Type B pancreatic cell (in vitro differentiated cells): ENCODE results near the gene TFPI. TPM values are rescaled to one million over a fixed set of nuclear protein-coding genes. Genes with fewer than 3 reads are reported as not detected.

ENCODE experiments used
- DNase-seq: peaks from one replicate; pipeline ENCODE4 v3.0.0; 2021; ENCODE audit warnings: mixed read lengths; ENCODE audit not compliant: unreplicated experiment; ENCODE audit errors: extremely low spot score
- H3K27ac Mint-ChIP-seq: 2 replicates; pipeline ENCODE4 v1.8.0; 2021; ENCODE audit warnings: mild to moderate bottlenecking, mixed read lengths
- H3K27me3 Mint-ChIP-seq: 2 replicates; pipeline ENCODE4 v1.8.0; 2021; ENCODE audit warnings: mixed read lengths
- H3K36me3 Mint-ChIP-seq: 2 replicates; pipeline ENCODE4 v1.8.0; 2021; ENCODE audit warnings: mixed read lengths
- H3K4me1 Mint-ChIP-seq: one replicate; pipeline ENCODE4 v1.8.0; 2021; ENCODE audit warnings: mixed read lengths; ENCODE audit not compliant: unreplicated experiment
- H3K4me3 Mint-ChIP-seq: 2 replicates; pipeline ENCODE4 v1.8.0; 2021; ENCODE audit warnings: mild to moderate bottlenecking, mixed read lengths
- H3K9me3 Mint-ChIP-seq: 2 replicates; pipeline ENCODE4 v1.8.0; 2021; ENCODE audit warnings: mixed read lengths
- total RNA-seq: library from RNA; stranded (reverse); gene quantifications from 2 replicates; pipeline ENCODE4 v1.2.1, GENCODE V29; 2021; ENCODE audit warnings: low replicate concordance
- TF ChIP-seq, protein P1 (sequence below): fragments of 200-600 bp; sonication (generic); conservative IDR thresholded peaks from 2 replicates; pipeline ENCODE4 v1.5.0; 2021; ENCODE audit warnings: antibody characterized with exemption, mild to moderate bottlenecking

TFPI gene
- total RNA-seq, 1 donor from 2014 or later = 12.2 TPM

GRCh38 chr2:187422282-187422681 is 132.0 kb downstream of the TFPI start:
- no peak overlapping the region for H3K27ac Mint-ChIP-seq
- no peaks in the 10 kb centered on the region for H3K27me3 Mint-ChIP-seq
- no peak overlapping the region for H3K4me3 Mint-ChIP-seq
- peaks cover 14% of the 10 kb centered on the region for H3K4me1 Mint-ChIP-seq
- DNase-seq = no peak
- H3K36me3 Mint-ChIP-seq = no peaks in the 10 kb centered on the region
- TF ChIP-seq, protein P1, sequence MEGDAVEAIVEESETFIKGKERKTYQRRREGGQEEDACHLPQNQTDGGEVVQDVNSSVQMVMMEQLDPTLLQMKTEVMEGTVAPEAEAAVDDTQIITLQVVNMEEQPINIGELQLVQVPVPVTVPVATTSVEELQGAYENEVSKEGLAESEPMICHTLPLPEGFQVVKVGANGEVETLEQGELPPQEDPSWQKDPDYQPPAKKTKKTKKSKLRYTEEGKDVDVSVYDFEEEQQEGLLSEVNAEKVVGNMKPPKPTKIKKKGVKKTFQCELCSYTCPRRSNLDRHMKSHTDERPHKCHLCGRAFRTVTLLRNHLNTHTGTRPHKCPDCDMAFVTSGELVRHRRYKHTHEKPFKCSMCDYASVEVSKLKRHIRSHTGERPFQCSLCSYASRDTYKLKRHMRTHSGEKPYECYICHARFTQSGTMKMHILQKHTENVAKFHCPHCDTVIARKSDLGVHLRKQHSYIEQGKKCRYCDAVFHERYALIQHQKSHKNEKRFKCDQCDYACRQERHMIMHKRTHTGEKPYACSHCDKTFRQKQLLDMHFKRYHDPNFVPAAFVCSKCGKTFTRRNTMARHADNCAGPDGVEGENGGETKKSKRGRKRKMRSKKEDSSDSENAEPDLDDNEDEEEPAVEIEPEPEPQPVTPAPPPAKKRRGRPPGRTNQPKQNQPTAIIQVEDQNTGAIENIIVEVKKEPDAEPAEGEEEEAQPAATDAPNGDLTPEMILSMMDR = no peak
- H3K9me3 Mint-ChIP-seq = no peaks in the 10 kb centered on the region

DNA sequence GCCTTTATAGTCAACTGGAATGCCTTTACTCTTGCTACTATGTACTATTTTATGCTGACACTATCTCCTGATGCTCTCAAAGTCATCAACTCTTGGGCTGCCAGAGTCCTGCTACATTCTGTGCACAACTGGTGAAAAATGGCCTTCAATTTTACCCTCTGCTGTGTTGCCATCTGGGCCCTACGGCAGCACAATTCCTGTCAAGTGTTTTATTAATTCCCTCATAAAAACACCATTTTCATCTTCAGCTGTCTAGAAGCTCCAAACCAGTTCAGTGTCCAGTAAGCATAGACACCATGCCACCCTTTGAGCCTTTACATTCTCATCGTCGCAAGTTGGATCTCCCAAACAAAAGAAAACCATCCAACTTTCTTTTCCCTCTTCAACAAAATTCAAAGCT is 132.7 kb downstream of the TFPI start:
- no peak overlapping the region for H3K4me3 Mint-ChIP-seq
- TF ChIP-seq, protein P1 = no peak
- peaks cover 14% of the 10 kb centered on the region for H3K4me1 Mint-ChIP-seq
- H3K9me3 Mint-ChIP-seq = no peaks in the 10 kb centered on the region
- no peaks in the 10 kb centered on the region for H3K36me3 Mint-ChIP-seq
- no peak for DNase-seq
- no peaks in the 10 kb centered on the region for H3K27me3 Mint-ChIP-seq
- H3K27ac Mint-ChIP-seq = no peak overlapping the region

DNA sequence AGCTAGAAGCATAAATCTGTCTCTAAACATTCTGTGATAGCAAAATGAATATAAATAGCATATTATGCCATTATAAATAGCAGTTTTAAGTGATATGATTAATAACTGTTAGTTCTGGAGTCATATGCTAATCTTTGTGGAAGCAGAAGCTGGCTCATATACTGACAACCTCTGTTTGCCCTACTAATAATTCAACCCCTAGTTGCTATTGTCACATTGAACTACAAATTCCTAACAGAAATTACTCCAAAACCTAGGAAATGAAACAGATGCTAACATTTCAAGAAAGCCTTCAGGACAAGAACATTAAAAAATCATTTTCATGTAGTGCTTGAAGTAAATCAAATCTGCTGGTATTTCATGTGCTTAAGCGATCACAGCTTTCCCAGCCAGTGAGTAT is 134.4 kb downstream of the TFPI start:
- H3K4me1 Mint-ChIP-seq = peaks cover 14% of the 10 kb centered on the region
- H3K36me3 Mint-ChIP-seq = no peaks in the 10 kb centered on the region
- DNase-seq = no peak
- TF ChIP-seq, protein P1 = no peak
- no peak overlapping the region for H3K27ac Mint-ChIP-seq
- H3K9me3 Mint-ChIP-seq = no peaks in the 10 kb centered on the region
- H3K4me3 Mint-ChIP-seq = no peak overlapping the region
- no peaks in the 10 kb centered on the region for H3K27me3 Mint-ChIP-seq

DNA sequence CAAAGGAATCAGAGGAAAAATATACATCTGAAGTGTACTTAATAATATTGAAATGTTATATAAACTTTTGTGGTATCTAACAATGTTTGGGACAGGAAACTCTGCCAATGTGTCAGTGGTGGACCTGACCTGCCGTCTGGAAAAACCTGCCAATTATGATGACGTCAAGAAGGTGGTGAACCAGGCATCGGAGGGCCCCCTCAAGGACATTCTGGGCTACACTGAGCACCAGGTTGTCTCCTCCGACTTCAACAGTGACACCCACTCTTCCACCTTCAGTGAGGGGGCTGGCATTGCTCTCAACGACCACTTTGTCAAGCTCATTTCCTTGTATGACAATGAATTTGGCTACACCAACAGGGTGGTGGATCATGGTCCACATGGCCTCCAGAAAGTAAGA is 138.8 kb downstream of the TFPI start:
- no peak overlapping the region for H3K4me3 Mint-ChIP-seq
- no peaks in the 10 kb centered on the region for H3K36me3 Mint-ChIP-seq
- no peaks in the 10 kb centered on the region for H3K9me3 Mint-ChIP-seq
- no peak overlapping the region for H3K27ac Mint-ChIP-seq
- H3K4me1 Mint-ChIP-seq = no peaks in the 10 kb centered on the region
- TF ChIP-seq, protein P1 = no peak
- DNase-seq = no peak
- no peaks in the 10 kb centered on the region for H3K27me3 Mint-ChIP-seq

Other genes starting within 250 kb of the TFPI start
- 0.50 and 5.6 TPM in 2 replicates for gene CALCRL, start 106.2 kb downstream of the TFPI start, total RNA-seq